HL-60/S4 treated with retinoic acid at 250 ng/mL for 4 days and 3 days (cell line): Measurements from ENCODE around the gene SCRN2.

Experiments used
- in situ Hi-C: fragments of 300-500 bp; cut with MboI; formaldehyde crosslinking; loops from 2 replicates; pipeline ENCODE4 v1.7.0; 2022; ENCODE audit warnings: low sequenced_read_pairs

The SCRN2 gene

DNA sequence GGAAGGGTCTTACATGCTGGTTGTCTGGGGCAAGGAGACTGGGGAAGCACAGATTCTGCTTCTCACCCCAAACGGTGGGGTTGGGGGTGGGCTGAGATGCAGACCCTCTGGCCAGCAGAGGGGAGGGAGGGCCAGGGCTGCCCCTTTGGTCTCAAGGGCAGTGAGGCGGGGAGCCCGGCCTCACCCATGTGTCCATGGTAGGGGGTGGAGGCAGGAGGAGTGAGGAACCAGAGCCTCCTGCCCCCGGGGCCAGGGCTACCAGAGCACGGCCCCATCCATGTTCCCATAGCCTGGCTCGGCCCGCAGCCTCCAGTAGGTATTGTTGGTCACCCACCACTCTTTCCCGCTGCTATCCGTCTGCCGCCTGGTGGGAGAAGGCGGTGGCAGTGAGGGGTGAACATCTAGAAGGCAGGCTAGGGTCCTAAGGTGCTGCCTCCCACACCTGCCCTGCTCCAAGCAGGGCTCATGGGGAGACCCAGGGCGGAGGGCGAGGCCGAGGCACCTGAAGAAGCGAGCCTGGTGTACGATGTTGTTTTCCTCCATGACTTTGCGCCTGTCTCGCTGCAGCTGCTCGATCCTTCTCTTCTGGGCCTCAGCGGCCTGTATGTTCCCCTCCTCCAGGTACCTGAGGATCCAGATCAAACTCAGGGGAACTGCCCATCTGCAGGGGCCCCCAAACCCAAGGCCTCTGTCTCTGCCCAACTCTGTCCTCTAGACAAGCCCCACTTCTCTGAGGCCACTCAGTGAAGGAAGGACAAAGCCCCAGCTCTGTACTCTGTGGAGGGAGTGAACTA, 32.8 kb downstream of the SCRN2 start:
- in situ Hi-C loops: no loop called here

DNA sequence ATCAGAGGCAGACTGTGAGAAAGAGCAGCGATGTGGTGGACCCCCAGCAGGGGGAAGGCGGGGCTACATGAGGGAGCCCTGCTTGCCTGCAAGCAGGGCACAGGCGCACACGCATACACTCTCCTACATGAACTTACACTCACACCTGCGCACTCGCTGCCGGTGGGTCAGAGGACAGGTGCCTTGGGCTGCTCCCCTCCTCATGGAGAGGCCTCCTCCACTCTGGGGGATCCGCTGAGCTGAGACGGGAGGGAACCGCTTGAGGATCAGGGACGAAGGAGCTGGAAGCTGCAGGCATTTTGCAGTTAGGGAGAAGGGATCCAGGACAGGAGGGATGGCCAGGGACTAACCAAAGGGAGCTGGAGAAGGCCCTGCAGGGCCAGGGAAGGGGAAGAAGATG, 33.7 kb downstream of the SCRN2 start:
- in situ Hi-C loops: no loop called here

- in situ Hi-C loops: no loop called here
These were observed 34.2 kb downstream of the SCRN2 start for GRCh38 chr17:47806913-47807255.

GRCh38 chr17:47806026-47806912, 34.8 kb downstream of the SCRN2 start:
- in situ Hi-C loops: no loop called here

DNA sequence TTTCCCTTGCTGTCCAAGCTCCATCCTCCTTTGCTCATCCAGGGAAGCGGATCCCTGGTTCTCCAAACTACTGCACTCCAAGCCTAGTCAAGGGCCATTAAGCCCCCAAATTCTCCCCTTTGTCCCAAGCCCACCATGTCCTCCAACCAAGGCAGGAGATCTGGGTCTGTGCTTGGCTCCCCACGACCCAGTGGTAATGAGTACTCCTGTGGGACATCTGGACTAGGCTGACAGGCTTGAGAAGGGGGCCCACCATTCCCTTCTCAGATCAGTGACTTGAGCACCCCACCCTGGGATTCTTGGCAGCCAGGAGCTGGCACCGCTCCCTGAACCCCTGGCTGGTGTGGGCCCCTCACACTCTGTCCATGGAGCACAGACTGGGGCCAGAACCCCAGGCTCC, 36.6 kb downstream of the SCRN2 start:
- in situ Hi-C loops: no loop called here

- in situ Hi-C loops: no loop called here
These were observed 37.3 kb downstream of the SCRN2 start for GRCh38 chr17:47803751-47804150.

- in situ Hi-C loops: no loop called here
These were observed 37.9 kb downstream of the SCRN2 start for GRCh38 chr17:47803201-47803600.

DNA sequence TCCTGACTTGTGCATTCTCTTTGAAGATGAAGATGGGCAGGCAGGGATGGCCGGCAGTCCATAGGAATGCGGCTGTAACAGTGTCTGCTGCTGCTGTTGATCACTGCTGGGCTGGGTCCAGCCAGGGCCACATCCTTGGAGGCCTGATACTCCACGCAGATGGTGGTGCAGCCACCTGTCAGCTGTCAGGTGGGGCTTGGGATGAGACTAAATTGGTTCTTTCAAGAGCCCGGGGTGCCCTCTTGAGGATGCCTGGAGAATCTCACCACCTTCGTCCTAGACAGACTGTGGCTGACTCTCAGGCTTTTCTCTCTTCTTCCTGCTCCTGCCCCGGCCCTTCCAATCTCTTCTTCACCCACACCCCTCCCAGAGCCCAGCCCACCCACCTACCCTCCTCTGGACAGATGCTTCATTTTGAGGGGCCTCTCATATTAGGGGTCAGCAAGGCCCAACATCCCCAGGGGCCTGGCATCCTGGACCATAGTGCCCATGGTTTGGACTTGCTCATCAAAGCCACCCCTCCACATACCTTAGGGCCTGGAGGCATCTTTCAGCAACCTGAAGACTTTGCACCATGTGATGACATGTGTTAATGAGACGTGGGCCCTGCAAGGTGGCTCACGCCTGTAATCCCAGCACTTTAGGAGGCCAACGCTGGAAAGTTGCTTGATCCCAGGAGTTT, 38.6 kb downstream of the SCRN2 start:
- in situ Hi-C loops: no loop called here

- in situ Hi-C loops: no loop called here
These were observed 39.2 kb downstream of the SCRN2 start for GRCh38 chr17:47801906-47802305.

DNA sequence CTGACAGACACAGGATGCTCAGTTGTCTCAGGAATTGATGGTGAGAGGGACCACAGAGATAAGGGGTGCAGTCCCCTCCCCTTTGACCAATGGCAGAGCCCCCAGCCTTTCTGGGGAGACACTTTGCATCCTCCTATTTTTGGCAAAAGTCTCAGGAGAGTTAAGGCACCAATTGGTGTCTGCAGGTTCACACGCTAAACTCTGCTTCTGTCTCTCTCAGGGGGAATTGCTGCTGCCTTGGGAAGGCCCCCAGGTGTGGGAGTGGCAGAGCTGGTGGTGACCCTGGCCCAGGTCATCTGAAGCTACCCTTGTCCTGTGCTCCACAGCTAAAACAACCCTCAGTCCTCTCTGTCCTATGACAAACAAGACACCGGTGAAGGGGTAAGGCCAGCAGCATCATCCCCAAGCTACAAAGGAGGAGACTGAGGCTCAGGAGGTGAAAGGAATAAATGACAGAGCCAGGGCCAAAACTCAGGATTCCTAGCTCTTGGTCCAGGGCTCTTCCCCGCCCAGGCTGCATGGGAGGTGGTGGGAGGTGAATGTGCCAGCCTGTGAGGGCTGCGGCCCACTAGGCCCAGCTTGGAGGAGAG, 39.8 kb downstream of the SCRN2 start:
- in situ Hi-C loops: no loop called here

GRCh38 chr17:47800686-47801085, 40.4 kb downstream of the SCRN2 start:
- in situ Hi-C loops: no loop called here

- in situ Hi-C loops: no loop called here
These were observed 43.3 kb downstream of the SCRN2 start for GRCh38 chr17:47797797-47798196.

- in situ Hi-C loops: no loop called here
These were observed 48.1 kb downstream of the SCRN2 start for GRCh38 chr17:47792979-47793378.

DNA sequence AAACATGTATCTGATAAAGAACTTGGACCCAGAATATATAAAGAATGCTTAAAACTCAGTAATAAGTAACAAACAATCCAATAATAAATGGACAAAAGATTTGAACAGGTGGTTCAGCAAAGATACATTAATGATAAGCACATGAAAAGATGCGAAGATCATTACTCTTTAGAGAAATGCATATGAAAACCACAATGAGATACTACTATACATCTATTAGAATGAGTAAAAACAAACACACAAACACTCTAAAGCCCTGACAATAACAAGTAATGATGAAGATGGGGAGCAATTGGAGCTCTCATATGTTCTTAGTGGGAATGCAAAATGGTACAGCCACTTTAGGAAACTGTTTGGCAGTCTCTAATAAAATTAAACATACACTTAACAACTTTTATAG, 48.6 kb downstream of the SCRN2 start:
- in situ Hi-C loops: no loop called here

DNA sequence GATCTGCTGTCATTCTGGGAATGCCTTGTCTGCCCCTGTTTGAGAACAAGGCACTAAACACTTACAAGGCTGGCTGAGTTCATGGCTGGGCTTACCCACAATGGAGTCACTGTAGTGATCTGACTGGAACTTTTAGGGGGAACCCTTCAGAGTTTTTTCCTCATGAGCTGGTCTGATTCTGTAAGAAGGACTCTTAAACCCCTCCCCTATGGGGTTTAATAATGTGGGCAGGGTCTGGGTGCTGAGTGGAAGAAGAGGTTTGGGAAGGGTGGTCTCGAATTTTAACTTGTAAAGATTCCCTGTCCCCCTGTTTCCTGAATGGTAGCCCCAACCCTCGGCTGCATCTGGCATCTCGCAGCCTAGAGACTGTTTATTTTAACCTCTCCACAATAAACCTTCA, 50.0 kb downstream of the SCRN2 start:
- in situ Hi-C loops: no loop called here

GRCh38 chr17:47789611-47790561, 51.2 kb downstream of the SCRN2 start:
- in situ Hi-C loops: no loop called here
